Stimulated activated CD4-positive, alpha-beta T cell treated with anti-CD3 and anti-CD28 coated beads, Interleukin-4, amount 100 ng/mL, for 48 hours (primary cell): ENCODE data around the gene FAM161A.
"Not testable (repeated sequence)": the region's sequence is repeated elsewhere in the genome, so short reads cannot be mapped to it uniquely, and the experiment has no call there.

ENCODE experiments used
- DNase-seq, 2 donors: peaks; one replicate each; pipeline ENCODE4 v3.0.0-alpha.2; 2020; ENCODE audit warnings: low read depth in 2 of 2

FAM161A gene

GRCh38 chr2:61853847-61854563 lies at the start of gene FAM161A:
TSS of gene FAM161A (minus strand) at chr2:61854060. CDS start at chr2:61854041, 19 bp downstream.
- DNase-seq, result peak; percentile 74 to 86

GRCh38 chr2:61900281-61900680 lies 46.4 kb upstream of the FAM161A start:
- no peak for DNase-seq

- DNase-seq, result no peak
These were observed 45.0 kb upstream of the FAM161A start for GRCh38 chr2:61898810-61899209.

GRCh38 chr2:61888267-61889055 lies 34.6 kb upstream of the FAM161A start, which contains the start of gene CCT4:
TSS of gene CCT4 (minus strand) at chr2:61888656. CDS start at chr2:61888507, 149 bp downstream.
- peak; percentile 81 to 88 for DNase-seq

- no peak for DNase-seq
These were observed 33.9 kb upstream of the FAM161A start for GRCh38 chr2:61887717-61888266.

GRCh38 chr2:61885896-61886603 lies 32.2 kb upstream of the FAM161A start:
- no peak for DNase-seq

- no peak for DNase-seq
These were observed 29.0 kb upstream of the FAM161A start for GRCh38 chr2:61882850-61883249.

- not testable (repeated sequence) for DNase-seq
These were observed 25.5 kb upstream of the FAM161A start for GRCh38 chr2:61879351-61879750.

GRCh38 chr2:61878761-61879160 lies 24.9 kb upstream of the FAM161A start:
- DNase-seq, result no peak

GRCh38 chr2:61877571-61878245 lies 23.8 kb upstream of the FAM161A start:
- DNase-seq, result no peak

- no peak for DNase-seq
These were observed 22.5 kb upstream of the FAM161A start for GRCh38 chr2:61876400-61876799.

GRCh38 chr2:61866482-61867089 lies 12.7 kb upstream of the FAM161A start:
- DNase-seq, result not testable (repeated sequence)

- no peak for DNase-seq
These were observed 8.2 kb upstream of the FAM161A start for GRCh38 chr2:61862085-61862484.

- DNase-seq, result no peak
These were observed 3.4 kb upstream of the FAM161A start for GRCh38 chr2:61857224-61857623.

GRCh38 chr2:61855318-61855613 lies 1.4 kb upstream of the FAM161A start:
- DNase-seq, result no peak

- DNase-seq, result no peak
These were observed 881 bp upstream of the FAM161A start for GRCh38 chr2:61854564-61855317.

- DNase-seq, result no peak
These were observed 594 bp downstream of the FAM161A start for GRCh38 chr2:61853086-61853846.

- not testable (repeated sequence) for DNase-seq
These were observed 2.6 kb downstream of the FAM161A start for GRCh38 chr2:61851270-61851669.

- DNase-seq, result no peak
These were observed 8.5 kb downstream of the FAM161A start for GRCh38 chr2:61845320-61845719.

- DNase-seq, result no peak
These were observed 12.6 kb downstream of the FAM161A start for GRCh38 chr2:61841286-61841685.
